Measurements from ENCODE around the gene OXA1L.

The OXA1L gene

DNA sequence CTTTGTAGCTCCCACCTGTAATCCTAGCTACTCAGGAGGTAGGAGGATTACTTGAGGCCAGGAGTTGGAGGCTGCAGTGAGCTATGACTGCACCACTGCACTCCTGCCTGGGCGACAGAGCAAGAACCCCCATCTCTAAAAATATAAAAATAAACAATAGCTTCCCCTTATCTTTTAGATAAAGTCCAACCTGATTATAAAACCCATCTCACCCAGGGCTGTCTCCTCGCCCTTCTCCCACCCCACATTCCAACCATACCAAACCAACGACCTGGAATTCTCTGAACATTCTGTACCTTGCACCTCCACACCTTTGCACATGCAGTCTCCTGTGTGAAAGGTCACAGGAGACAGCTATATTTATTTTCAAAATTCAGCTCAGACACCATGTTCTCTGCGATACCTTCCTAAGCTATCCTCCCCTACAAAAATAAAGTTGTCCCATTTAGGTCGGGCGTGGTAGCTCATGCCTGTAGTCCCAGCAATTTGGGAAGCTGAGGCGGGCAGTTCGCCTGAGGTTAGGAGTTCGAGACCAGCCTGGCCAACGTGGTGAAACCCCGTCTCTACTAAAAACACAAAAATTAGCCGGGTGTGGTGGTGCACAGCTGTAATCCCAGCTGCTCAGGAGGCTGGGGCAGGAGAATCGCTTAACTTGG lies 41.1 kb downstream of the OXA1L start:
- DNase-seq (ENCODE audit: low spot score) = no peak
- TF ChIP-seq, protein P1, sequence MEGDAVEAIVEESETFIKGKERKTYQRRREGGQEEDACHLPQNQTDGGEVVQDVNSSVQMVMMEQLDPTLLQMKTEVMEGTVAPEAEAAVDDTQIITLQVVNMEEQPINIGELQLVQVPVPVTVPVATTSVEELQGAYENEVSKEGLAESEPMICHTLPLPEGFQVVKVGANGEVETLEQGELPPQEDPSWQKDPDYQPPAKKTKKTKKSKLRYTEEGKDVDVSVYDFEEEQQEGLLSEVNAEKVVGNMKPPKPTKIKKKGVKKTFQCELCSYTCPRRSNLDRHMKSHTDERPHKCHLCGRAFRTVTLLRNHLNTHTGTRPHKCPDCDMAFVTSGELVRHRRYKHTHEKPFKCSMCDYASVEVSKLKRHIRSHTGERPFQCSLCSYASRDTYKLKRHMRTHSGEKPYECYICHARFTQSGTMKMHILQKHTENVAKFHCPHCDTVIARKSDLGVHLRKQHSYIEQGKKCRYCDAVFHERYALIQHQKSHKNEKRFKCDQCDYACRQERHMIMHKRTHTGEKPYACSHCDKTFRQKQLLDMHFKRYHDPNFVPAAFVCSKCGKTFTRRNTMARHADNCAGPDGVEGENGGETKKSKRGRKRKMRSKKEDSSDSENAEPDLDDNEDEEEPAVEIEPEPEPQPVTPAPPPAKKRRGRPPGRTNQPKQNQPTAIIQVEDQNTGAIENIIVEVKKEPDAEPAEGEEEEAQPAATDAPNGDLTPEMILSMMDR (IDR thresholded peaks at IDR 0.05; ENCODE audit: borderline replicate concordance, control extremely low read depth, extremely low read depth, insufficient read depth, missing control alignments) = no peak
- in situ Hi-C loops (cut with MboI; ENCODE audit: low sequenced_read_pairs, unreplicated experiment) = no loop called here

DNA sequence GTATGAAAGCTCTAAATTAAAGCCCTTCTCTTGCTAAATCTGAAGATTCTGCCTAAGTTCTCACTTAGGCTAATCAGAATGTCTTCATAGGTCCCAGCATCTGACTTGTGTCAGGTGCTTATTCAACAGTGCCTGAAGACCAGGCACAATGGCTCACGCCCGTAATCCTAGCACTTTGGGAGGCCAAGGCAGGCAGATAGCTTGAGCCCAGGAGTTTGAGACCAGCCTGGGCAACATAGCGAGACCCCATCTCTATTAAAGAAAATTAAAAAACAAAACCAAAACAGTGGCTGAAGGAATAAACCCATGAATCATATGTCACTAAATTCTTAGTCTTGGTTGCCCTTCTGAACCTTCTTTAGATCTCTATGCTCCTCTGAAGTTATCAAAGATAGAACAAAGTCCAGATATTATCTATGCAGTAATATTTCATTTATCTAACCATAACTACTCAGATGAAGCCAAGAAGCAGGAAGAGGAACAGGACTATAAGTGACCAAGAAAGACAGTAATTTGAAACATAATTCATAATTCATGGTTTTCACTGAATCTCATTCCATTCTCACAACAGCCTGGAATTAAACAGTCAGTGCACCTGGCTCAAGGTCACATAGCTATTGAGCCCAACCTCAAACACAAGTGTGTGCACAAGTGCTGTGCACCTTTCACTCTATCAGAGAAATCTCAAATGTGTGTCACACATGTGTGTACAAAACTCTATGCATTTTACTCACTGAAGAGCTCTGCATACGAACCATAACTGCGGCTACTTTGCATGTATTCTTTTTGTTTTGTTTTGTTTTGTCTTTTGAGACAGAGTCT lies 42.1 kb downstream of the OXA1L start:
- in situ Hi-C loops (cut with MboI; ENCODE audit: low sequenced_read_pairs, unreplicated experiment) = no loop called here
- no peak for DNase-seq (ENCODE audit: low spot score)
- TF ChIP-seq, protein P1 (IDR thresholded peaks at IDR 0.05; ENCODE audit: borderline replicate concordance, control extremely low read depth, extremely low read depth, insufficient read depth, missing control alignments) = no peak

DNA sequence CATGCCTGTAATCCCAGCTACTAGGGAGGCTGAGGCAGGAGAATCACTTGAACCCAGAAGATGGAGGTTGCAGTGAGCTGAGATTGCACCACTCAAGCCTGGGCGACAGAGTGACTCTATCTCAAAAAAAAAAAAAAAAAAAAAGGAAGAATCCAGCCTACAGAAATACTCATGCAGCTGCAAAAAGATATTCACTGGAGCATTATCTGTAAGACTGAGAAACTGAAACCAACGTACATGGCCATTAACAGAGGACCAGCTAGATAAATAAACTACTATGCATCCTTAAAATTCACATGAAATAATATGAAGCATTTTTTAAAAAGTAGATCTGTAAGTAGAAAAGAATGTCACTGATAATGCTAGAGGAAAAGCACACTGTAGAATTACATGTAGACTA lies 45.2 kb downstream of the OXA1L start:
- in situ Hi-C loops (cut with MboI; ENCODE audit: low sequenced_read_pairs, unreplicated experiment) = no loop called here
- DNase-seq (ENCODE audit: low spot score) = no peak
- TF ChIP-seq, protein P1 (IDR thresholded peaks at IDR 0.05; ENCODE audit: borderline replicate concordance, control extremely low read depth, extremely low read depth, insufficient read depth, missing control alignments) = no peak

DNA sequence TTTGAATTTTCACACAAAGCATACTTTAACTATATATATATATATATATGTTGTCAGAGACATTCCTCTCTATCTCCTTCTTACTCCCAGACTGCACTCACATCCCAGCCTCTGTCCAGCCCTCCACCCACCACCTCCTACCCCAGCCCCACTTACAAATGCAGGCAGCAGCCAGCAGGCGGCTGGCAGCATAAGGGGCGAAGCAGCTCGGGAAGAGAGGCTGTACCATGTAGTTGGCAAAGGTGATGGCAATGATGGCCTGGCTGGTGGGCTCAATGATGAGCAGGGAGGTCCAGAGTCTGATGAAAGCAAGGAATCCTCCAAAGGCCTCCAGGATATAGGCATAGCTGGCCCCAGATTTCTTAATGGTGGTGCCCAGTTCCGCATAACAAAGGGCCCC lies 46.3 kb downstream of the OXA1L start:
- TF ChIP-seq, protein P1 (IDR thresholded peaks at IDR 0.05; ENCODE audit: borderline replicate concordance, control extremely low read depth, extremely low read depth, insufficient read depth, missing control alignments) = no peak
- DNase-seq (ENCODE audit: low spot score) = no peak
- in situ Hi-C loops (cut with MboI; ENCODE audit: low sequenced_read_pairs, unreplicated experiment) = no loop called here

DNA sequence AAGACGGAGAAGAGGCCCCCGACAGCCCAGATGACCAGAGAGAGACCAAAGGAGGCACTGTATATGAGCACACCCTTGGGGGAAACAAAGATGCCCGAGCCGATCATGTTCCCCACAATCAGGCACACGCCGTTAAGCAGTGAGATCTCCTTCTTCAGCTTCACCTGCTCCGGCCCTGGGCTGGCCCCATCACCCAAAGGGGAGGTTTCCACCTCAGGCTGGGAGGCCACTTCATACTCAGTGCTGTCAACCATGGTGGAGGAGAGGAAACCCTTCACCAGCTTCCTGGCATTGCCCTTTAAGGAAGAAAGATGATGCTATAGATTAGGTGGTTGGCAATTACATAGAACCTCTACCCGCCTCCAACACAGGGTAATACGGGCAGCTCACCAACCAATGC lies 46.7 kb downstream of the OXA1L start:
- TF ChIP-seq, protein P1 (IDR thresholded peaks at IDR 0.05; ENCODE audit: borderline replicate concordance, control extremely low read depth, extremely low read depth, insufficient read depth, missing control alignments) = no peak
- in situ Hi-C loops (cut with MboI; ENCODE audit: low sequenced_read_pairs, unreplicated experiment) = no loop called here
- DNase-seq (ENCODE audit: low spot score) = no peak

DNA sequence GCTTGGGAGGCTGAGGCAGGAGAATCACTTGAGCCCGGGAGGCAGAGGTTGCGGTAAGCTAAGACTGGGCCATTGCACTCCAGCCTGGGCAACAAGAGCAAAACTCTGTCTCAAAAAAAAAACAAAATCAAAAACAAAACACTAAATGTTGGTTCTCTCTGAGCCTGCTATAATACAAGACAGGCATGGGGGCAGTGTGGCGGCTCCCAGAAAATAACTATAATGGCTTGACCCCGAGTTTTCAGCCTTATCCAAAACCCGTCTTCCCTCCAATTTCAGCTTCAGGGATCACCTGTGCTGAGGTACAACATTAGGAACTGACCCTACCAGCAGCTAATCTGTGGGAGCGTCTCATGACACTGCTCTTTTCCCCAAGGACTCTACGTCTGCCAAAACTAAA lies 47.9 kb downstream of the OXA1L start:
- DNase-seq (ENCODE audit: low spot score) = no peak
- TF ChIP-seq, protein P1 (IDR thresholded peaks at IDR 0.05; ENCODE audit: borderline replicate concordance, control extremely low read depth, extremely low read depth, insufficient read depth, missing control alignments) = no peak
- in situ Hi-C loops (cut with MboI; ENCODE audit: low sequenced_read_pairs, unreplicated experiment) = no loop called here
